VCaP (cell line): ENCODE data around the gene CACNA1S.
A peak's percentile ranks its signal among the peaks of the same experiment; 100 is the strongest.

ENCODE experiments used
- H3K27ac ChIP-seq: fragments of 450-650 bp; 2 replicates; pipeline ENCODE4 v1.5.1; 2017
- TF ChIP-seq, protein P1 (sequence below): fragments of 450-650 bp; conservative IDR thresholded peaks from 2 replicates; pipeline ENCODE4 v1.5.1; 2017; ENCODE audit warnings: mild to moderate bottlenecking, moderate library complexity

The CACNA1S gene

DNA sequence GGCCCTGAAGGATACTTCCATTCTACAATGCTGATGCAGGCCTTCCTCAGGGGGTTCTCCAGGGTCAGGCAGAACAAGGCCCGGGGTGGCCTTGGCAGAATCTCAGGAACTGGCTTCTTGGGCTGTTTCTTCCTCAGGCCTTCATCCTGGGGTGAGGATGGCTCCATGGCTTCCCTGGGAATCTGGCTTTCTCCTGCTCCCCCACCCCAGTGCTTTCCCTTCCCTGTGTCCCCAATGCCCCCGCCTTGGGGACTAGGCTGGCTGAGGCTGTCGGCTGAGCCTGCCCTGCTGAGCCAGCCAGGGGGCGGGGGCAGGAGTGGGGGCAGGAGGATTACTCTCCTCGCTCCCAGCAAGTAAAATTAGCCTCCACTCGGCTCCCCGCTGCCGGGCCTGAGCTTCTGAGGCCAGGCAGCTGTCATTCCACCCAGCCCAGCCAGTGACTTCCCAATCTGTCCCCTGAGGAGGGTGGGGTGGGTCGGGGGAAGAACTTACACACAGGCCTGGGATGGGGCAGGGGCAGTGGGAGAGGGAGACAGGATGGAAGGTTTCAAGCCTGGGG is at the start of gene CACNA1S:
Gene CACNA1S, minus strand, starts transcription at position 254 of the 559 bp plus-strand sequence. Its CDS starts 87 bp downstream, at position 167.
- TF ChIP-seq, protein P1, sequence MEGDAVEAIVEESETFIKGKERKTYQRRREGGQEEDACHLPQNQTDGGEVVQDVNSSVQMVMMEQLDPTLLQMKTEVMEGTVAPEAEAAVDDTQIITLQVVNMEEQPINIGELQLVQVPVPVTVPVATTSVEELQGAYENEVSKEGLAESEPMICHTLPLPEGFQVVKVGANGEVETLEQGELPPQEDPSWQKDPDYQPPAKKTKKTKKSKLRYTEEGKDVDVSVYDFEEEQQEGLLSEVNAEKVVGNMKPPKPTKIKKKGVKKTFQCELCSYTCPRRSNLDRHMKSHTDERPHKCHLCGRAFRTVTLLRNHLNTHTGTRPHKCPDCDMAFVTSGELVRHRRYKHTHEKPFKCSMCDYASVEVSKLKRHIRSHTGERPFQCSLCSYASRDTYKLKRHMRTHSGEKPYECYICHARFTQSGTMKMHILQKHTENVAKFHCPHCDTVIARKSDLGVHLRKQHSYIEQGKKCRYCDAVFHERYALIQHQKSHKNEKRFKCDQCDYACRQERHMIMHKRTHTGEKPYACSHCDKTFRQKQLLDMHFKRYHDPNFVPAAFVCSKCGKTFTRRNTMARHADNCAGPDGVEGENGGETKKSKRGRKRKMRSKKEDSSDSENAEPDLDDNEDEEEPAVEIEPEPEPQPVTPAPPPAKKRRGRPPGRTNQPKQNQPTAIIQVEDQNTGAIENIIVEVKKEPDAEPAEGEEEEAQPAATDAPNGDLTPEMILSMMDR: no peak
- no peak within 1 kb of the TSS for H3K27ac ChIP-seq

DNA sequence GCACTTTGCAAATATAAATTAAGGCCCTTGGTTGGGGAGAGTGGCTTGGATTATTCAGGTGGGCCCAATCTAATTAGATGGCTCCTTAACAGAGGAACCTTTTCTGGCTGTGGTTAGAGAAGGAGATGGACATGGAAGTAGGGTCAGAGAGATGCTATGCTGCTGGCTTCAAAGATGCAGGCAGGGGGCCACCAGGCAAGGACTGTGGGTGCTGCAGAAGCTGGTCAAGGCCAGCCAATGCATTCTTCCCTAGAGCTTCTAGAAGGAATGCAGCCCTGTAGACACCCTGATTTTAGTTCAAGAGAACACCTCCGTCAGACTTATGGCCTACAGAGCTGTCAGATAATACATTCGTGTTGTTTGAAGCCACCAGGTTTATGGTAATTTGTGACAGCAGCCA is 45.7 kb upstream of the CACNA1S start:
- TF ChIP-seq, protein P1: no peak

DNA sequence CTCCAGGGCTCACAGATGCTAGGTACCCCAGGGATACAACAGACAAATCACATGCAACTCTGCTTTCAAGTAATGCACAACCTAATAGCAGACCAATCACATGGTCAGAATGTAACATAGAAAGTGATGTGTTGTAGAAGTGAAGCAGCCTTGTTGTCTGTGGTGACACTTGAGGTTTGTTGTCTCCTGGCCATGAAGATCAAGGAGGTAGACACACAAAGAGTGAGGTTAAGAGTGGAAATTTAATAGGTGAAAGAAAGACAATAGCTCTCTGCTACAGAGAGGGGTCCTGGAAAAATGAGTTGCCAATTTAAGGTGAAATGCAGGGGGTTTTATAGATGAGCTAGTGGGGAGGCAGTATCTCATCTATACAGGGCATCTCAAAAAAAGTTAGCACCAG is 44.6 kb upstream of the CACNA1S start:
- TF ChIP-seq, protein P1: no peak
- H3K27ac ChIP-seq: no peak overlapping the region

More for the DNA sequence above, 45.7 kb upstream of the CACNA1S start:
- H3K27ac ChIP-seq: no peak overlapping the region

DNA sequence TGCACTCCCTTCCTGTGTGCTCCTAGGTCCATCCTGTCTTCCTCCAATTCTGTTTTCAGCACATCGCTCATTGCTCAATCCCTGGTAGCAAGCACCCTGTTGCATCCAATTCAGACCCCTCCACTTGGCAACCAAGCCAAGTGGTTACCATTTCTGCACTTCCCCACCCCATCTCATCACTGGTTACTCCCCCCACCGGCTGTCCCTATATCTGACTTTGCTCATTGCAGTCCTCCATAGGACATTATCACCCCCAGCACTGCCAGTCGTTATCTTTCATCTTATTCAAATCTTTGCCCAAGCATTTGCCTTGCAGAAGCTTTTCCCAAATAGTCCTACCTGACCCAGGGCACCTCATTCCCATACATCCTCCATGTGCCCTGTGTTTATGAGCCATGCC is 44.1 kb upstream of the CACNA1S start:
- TF ChIP-seq, protein P1: no peak

DNA sequence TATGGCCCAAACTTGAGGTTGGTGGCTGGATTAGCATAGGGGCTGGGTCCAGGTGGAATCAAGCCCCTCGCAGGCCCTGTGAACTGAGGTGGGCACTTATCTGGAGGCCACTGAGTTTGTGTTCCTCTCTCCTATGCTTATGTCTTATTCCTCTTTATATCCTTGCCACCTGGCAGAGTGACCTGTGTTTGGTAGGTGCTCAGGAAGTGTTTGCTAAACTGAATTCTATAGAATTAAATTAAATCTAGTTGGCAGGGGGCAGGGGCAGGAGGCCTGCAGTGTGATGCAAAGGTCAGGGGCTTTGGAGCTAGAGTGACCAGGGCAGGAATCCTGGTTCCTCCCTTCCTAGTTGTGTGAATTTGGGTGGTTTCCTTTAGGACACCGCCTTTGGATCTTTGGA is 43.1 kb upstream of the CACNA1S start:
- no peak overlapping the region for H3K27ac ChIP-seq
- TF ChIP-seq, protein P1: no peak

More for the DNA sequence above, 44.1 kb upstream of the CACNA1S start:
- H3K27ac ChIP-seq: no peak overlapping the region

DNA sequence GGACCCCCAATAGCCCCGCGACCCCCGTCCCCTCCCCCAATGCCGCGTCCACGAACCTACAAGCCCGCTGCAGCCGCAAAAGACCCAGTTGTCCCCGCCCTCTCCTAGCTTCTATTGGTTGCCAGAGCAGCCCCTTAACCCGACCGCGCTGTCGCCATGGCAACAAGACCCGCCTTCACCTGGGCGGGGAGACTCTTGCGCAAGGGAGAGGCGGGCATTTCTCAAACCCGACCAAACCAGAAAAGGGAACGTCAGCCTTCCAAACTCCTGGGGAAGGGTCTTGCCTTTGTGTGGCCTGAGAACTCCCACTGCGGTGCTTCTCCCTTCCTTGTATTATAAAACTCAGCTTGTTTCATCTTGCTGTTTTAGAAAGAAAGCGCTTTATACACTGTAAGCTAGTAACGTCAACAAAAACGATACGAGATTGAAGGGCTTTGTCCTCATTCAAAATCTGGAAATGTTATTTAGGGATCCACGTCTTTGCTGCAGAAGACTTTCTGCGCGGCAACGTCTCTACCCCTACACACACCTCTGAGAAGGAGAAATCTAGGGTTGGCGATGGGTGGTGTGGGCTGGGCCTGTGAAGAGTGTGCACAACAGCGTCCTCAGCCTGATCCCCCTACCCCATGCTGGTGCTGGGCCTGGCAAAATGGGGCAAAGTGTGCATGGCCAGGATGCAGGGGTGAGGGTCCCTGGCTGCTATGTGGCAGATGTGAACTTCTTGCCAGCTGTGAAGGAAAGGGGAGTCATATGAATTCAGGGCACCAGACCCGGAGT is 42.4 kb upstream of the CACNA1S start, which contains the start of gene TMEM9:
Gene TMEM9, minus strand, starts transcription at position 86 of the 777 bp plus-strand sequence. CDS start 551 bp downstream, outside the sequence.
- TF ChIP-seq, protein P1: no peak
- peak within 1 kb of the TSS; percentile 75 for H3K27ac ChIP-seq

DNA sequence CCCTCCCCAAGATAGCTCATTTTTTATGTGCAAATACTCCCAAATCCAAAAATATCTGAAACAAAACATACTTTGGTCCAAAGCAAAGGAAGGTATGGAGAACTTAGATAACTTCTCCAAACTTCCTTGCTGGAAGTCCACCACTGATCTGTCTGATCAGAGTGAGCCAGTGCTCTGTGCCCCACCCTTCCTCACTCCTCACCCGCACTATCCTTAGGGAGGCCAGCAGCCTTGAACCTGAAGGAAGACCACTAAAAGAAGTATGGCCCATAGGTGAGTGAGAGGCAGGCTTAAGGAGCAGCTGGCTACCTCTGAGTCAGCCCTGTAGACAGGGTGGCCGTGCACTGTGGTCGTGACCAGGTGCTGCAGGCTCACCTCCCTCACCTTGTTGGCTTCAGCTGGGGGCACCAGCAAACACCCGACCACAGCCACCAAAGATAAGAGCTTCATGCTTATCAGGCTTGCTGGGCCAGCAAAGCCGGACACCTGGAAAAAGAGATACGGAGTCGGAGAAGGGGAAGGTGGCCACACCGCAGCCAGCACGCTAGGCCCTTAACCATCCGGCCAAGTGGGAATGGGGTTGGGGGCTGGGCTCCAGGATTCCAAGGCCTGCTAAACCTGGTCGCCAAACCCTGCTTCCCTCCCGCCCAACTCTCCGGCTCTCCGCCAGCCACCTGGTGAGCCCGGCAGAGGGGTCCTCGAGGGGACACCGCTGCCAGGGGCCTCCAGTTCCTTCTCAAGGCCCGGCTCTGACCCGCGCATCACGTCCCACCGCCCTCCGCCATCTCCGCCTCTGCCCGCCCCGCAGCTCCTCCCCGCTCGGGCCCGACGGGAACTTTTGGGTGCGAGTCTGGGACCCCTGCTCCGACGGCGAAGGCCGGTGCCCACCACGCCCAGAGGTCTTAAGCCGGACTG is 41.5 kb upstream of the CACNA1S start:
- TF ChIP-seq, protein P1: no peak
- peak overlapping the region; percentile 75 for H3K27ac ChIP-seq
